Activated T-helper 1 cell treated with anti-CD3 and anti-CD28 coated beads, Interleukin-2, amount 50 U/mL, for 16 hours (primary cell): ENCODE data around the gene OR6C68.
"Not testable (repeated sequence)": the region's sequence is repeated elsewhere in the genome, so short reads cannot be mapped to it uniquely, and the experiment has no call there.

Experiments used
- DNase-seq, 2 donors: peaks; one replicate each; pipeline ENCODE4 v3.0.0-alpha.2; 2020; ENCODE audit warnings: low read depth in 1 of 2, low spot score in 1 of 2

OR6C68 gene

GRCh38 chr12:55492078-55492477 is at the start of gene OR6C68:
Gene OR6C68, plus strand, starts transcription at chr12:55492378. Its CDS starts 0 bp downstream, at chr12:55492378.
- DNase-seq, result no peak

DNA sequence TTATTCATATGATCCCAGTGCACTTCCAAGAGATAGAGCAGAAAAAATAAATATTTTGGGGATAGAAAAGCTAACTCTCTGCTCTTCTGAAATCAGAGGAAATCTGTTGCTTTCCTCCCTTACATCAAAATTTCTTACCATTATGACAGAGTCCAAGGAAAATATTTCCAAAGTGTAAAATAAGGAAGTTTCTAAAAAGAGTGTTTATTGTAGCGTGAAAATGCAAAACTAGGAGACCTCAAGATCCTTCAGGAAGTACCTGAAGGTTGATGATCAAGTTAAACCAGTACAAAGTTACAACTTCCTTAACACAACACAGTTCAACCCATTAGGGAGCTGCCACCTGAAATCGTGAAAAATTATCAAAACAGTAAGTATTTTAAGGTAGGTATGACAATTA is 48.4 kb upstream of the OR6C68 start, which contains the start of gene OR6C2:
TSS of gene OR6C2 (plus strand) at position 301 of the 400 bp plus-strand sequence. CDS start 8,138 bp downstream, outside the sequence.
- no peak for DNase-seq

DNA sequence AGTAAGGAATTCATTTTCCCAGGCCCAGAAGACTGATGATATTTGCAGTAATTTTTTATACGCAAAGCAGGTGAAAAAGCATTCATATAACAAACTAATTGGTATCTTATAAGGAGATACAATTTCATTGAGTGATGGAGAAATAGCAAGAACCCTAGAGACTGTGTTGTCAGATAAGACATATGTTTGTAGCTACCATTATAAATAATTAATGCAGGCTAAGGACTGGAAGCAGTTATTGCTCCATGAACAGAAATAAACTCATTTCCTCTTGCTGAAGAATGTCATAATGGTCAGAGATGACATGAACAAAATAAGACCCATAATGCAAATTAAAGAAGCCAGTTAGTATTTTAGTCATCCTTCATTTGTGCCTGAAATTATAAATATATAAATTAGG is 46.8 kb upstream of the OR6C68 start:
- DNase-seq, result no peak

GRCh38 chr12:55446326-55446725 is 45.9 kb upstream of the OR6C68 start:
- DNase-seq, result no peak

DNA sequence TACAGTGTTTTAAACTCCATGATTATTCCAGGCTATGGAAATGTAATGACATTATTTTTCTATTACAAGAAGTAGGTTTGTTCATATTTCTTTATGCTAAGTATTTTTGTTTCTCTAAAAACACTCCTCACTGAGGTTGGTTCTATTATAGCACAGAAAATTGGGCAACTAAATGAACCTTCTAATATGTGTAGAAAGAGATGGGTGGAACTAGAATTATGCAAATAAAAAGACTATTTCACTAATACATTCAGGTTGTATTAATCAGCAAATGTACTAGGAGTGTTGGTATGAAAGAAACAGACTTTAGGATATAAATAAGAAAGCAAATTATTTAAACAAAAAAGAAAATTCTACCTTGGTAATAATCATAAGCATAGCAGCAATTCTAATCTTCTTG is 43.4 kb upstream of the OR6C68 start:
- no peak for DNase-seq

DNA sequence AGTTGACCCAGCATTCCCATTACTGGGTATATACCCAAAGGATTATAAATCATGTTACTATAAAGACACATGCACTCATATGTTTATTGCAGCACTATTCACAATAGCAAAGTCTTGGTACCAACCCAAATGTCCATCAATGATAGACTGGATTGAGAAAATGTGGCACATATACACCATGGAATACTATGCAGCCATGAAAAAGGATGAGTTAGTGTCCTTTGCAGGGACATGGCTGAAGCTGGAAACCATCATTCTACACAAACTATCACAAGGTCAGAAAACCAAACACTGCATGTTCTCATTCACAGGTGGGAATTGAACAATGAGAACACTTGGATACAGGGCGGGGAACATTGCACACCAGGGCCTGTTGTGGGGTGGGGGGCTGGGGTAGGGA is 27.3 kb upstream of the OR6C68 start:
- not testable (repeated sequence) for DNase-seq

DNA sequence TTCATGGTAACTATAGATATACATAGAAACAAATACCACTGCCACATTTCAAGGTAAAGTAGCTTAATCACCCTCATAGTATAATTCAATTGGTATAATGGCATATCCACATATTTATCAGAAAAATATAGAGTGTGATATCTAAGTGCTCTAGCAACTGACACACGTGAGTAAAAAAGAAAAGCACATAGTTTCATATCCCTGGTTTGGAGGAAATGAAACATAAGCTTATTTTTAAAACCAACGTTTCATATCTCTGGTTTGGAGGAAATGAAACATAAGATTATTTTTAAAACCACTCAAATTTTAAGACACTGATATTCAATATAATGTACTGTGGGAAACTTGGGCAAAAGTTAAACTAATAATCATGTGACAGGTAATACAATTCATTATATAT is 24.3 kb upstream of the OR6C68 start:
- no peak for DNase-seq

DNA sequence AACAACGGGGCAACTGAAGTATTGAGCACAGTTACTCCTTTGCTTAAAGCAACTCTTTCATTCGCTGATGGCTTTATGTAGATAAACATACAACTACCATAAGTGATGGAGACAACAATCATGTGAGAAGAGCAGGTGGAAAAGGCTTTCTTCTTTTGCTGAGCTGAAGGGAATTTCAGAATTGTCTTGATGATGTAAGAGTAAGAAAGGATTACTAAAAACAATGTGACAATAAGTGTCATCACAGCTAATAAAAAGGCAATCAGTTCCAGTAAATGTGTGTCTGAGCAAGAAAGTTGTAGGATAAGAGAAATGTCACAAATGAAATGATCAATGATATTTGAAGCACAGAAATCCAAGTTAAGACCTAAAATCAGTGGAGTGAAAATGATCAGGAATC is 22.9 kb upstream of the OR6C68 start:
- no peak for DNase-seq

GRCh38 chr12:55470088-55470829 is 21.9 kb upstream of the OR6C68 start, which contains the start of gene OR6C70:
Gene OR6C70, minus strand, starts transcription at chr12:55470138. Its CDS starts 0 bp downstream, at chr12:55470138.
- DNase-seq, result no peak

DNA sequence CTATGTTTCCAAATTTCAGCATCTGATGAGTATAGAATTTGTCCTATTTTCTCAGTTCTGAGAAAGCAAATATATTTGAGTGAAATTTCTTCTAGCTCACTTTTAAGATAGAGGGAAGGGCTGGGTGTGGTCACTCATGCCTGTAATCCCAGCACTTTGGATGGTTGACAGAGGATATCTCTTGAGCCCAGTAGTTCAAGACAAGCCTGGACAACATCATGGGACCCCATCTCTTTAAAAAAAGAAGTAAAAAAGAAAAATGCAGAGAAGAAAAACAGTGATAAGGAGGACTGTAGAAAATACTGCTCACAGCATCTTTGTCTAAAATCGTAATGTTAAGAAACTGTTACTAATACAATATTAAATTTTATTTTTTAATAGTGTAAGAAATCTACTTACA is 19.9 kb upstream of the OR6C68 start:
- DNase-seq, result no peak

DNA sequence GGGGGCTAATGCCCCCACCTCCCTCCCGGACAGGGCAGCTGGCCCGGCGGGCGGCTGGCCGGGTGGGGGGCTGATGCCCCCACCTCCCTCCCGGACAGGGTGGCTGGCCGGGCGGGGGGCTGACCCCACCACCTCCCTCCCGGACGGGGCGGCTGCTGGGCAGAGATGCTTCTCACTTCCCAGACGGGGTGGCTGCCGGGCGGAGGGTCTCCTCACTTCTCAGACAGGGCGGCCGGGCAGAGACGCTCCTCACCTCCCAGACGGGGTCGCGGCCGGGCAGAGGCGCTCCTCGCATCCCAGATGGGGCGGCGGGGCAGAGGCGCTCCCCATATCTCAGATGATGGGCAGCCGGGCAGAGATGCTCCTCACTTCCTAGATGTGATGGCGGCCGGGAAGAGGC is 13.0 kb upstream of the OR6C68 start:
- not testable (repeated sequence) for DNase-seq

- DNase-seq, result not testable (repeated sequence)
These were observed 7.9 kb upstream of the OR6C68 start for GRCh38 chr12:55484284-55484683.

DNA sequence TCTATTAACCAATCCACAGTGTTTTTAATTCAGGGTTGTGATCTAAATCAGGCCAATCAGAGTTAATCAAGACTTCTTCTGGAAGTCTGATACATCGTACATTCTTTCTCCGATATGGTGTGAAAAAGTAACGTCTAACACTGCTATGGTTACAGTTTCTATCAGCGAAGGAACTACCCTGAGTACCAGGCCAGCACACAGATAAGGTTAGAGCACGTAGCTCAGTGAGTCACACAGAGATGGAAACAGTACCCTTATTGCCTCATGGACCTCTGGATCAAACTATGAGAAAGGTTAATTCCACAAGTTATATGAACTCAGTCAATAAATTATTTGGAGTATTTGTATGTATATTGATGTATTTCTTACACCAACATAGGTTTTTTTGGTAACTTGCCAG is 3.3 kb downstream of the OR6C68 start:
- no peak for DNase-seq

GRCh38 chr12:55499231-55499630 is 7.1 kb downstream of the OR6C68 start:
- DNase-seq, result no peak

GRCh38 chr12:55499810-55500252 is 7.7 kb downstream of the OR6C68 start:
- DNase-seq, result no peak

DNA sequence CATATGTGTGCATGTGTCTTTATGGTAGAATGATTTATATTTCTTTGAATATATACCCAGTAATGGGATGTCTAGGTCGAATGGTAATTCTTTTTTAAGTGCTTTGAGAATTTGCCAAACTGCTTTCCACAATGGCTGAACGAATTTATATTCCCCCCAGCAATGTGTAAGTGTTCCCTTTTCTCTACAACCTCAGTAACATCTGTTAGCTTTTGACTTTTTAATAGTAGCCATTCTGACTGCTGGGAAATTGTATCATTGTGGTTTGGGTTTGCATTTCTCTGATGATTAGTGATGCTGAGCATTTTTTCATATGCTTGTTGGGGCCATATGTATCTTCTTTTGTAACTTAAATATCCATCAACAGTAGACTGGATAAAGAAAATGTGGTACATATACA is 9.4 kb downstream of the OR6C68 start:
- no peak for DNase-seq

- DNase-seq, result no peak
These were observed 23.5 kb downstream of the OR6C68 start for GRCh38 chr12:55515696-55516095.

DNA sequence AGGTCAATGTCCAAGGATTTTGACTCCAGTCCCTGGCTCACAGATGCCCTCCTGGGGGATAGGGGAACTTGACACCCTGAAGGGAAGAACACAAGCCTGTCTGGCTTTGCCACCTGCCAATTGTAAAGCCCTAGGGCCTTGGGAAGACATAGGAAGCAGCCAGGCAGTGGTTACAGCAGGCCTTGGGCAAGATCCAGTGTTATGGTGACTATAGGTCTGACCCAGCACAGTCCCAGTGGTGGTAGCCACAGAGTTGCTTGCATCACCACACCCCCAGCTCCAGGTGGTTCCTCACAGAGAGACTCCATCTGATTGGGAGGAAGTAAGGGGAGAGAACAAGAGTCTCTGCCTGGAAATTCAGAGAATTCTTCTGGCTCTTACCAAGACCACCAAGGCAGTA is 24.2 kb downstream of the OR6C68 start:
- DNase-seq, result no peak
